GM12878 (cell line): ENCODE data around the gene SMURF1. TPM values are rescaled to one million over a fixed set of nuclear protein-coding genes. Genes with fewer than 3 reads are reported as not detected.
A peak's percentile ranks its signal among the peaks of the same experiment; 100 is the strongest.

ENCODE experiments used
- ATAC-seq: fragments of 200-7000 bp; cut with Tn5 transposase; 3 replicates; pipeline ENCODE4 v1.9.1; 2020; ENCODE audit warnings: mild to moderate bottlenecking, moderate library complexity
- BruUV-seq: library from RNA; stranded (reverse); fragments of 400-500 nt; replicated peaks from 2 replicates; lab custom pipeline; 2021; lab: Mats Ljungman, UMichigan
- CTCF ChIA-PET: fragments of 300-600 bp; sonication (Branson Sonifier 250); formaldehyde crosslinking; extraction: SDS; loops from one replicate; lab custom pipeline; 2021; ENCODE audit warnings: inconsistent platforms; lab: Yijun Ruan, JAX
- POLR2A ChIA-PET: fragments of 350-600 bp; formaldehyde crosslinking; extraction: SDS; loops from one replicate; lab custom pipeline; 2021; ENCODE audit warnings: inconsistent platforms; lab: Charles Lee
- RAD21 ChIA-PET: fragments of 300-600 bp; sonication (Branson Sonifier 250); formaldehyde crosslinking; loops from one replicate; lab custom pipeline; 2023; ENCODE audit warnings: antibody characterized with exemption; ENCODE audit not compliant: unreplicated experiment; lab: Charles Lee
- SMC1A ChIA-PET: fragments of 300-600 bp; sonication (Branson Sonifier 250); formaldehyde crosslinking; loops from one replicate; lab custom pipeline; 2023; ENCODE audit not compliant: unreplicated experiment, uncharacterized antibody; lab: Charles Lee
- DNase-seq: peaks from one replicate; pipeline ENCODE4 v3.0.0-alpha.2; 2011; ENCODE audit warnings: low read depth, low spot score
- FAIRE-seq: peaks from 3 replicates; lab custom pipeline; 2011; peaks lifted over from hg19 to GRCh38; lab: Jason Lieb, UNC
- H2AFZ ChIP-seq: 2 replicates; pipeline ENCODE4 v1.6.0; 2011; ENCODE audit warnings: low read depth, low read length, control low read depth; ENCODE audit not compliant: control insufficient read depth
- H3K27ac ChIP-seq: 2 replicates; pipeline ENCODE4 v1.5.1; 2011; ENCODE audit warnings: control low read depth; ENCODE audit not compliant: control insufficient read depth, insufficient read depth
- H3K27me3 ChIP-seq, 2 experiments: replicated peaks in 1 of 2; 2 replicates each; pipeline versions ENCODE4 v1.6.0 to v1.6.1; 2011; ENCODE audit warnings: low read length in 1 of 2; ENCODE audit not compliant: control insufficient read depth in 2 of 2, insufficient read depth in 2 of 2
- H3K36me3 ChIP-seq, 2 experiments: 2 replicates each; pipeline ENCODE4 v1.5.1; 2011; ENCODE audit warnings: low read length in 1 of 2; ENCODE audit not compliant: control insufficient read depth in 2 of 2, insufficient read depth in 2 of 2
- H3K4me1 ChIP-seq: 2 replicates; pipeline ENCODE4 v1.6.1; 2011; ENCODE audit warnings: mild to moderate bottlenecking, low read length, moderate library complexity, mixed read lengths; ENCODE audit not compliant: control insufficient read depth, insufficient read depth
- H3K4me2 ChIP-seq: 2 replicates; pipeline ENCODE4 v1.6.0; 2011; ENCODE audit warnings: control low read depth; ENCODE audit not compliant: control insufficient read depth, insufficient read depth
- H3K4me3 ChIP-seq: fragments of 200-600 bp; sonication (generic); 2 replicates; pipeline ENCODE4 v1.5.1; 2016
- H3K79me2 ChIP-seq: 2 replicates; pipeline ENCODE4 v1.6.0; 2011; ENCODE audit warnings: low read length; ENCODE audit not compliant: control insufficient read depth, insufficient read depth
- H3K9ac ChIP-seq: 2 replicates; pipeline ENCODE4 v1.8.0; 2011; ENCODE audit warnings: low read length, control low read depth, mixed read lengths; ENCODE audit not compliant: control insufficient read depth, insufficient read depth
- H3K9me3 ChIP-seq: replicated peaks from 3 replicates; pipeline ENCODE4 v1.5.1; 2011; ENCODE audit warnings: mild to moderate bottlenecking, low read length; ENCODE audit not compliant: control insufficient read depth, insufficient read depth
- H4K20me1 ChIP-seq: 2 replicates; pipeline ENCODE4 v1.6.0; 2011; ENCODE audit not compliant: control insufficient read depth, insufficient read depth
- HDGF ChIP-seq: fragments of 450-650 bp; IDR thresholded peaks from 2 replicates; pipeline ENCODE4 v1.6.1; 2016; ENCODE audit warnings: antibody characterized with exemption
- NBN ChIP-seq: fragments of 450-650 bp; IDR thresholded peaks from 2 replicates; pipeline ENCODE4 v1.6.1; 2016
- YBX1 ChIP-seq: fragments of 450-650 bp; IDR thresholded peaks from 2 replicates; pipeline ENCODE4 v1.6.1; 2016; ENCODE audit warnings: antibody characterized with exemption
- YY1 ChIP-seq: IDR thresholded peaks from 2 replicates; pipeline ENCODE4 v1.6.1; 2011; ENCODE audit warnings: low read depth, mild to moderate bottlenecking, low read length
- WGBS: methylation state at CpG from one replicate; pipeline ENCODE4 v1.1.6; 2016; ENCODE audit warnings: low lambda C conversion rate; ENCODE audit not compliant: insufficient replicate concordance, insufficient coverage; ENCODE audit errors: missing lambda C conversion rate; 5-methylcytosine and 5-hydroxymethylcytosine counted together
- in situ Hi-C: fragments of 300-500 bp; cut with MboI; formaldehyde crosslinking; loops from 9 replicates; pipeline ENCODE4 v1.14.3; 2018; ENCODE audit warnings: mixed read lengths
- intact Hi-C: fragments of 100-400 bp; cut with micrococcal nuclease; formaldehyde crosslinking; loops from one replicate; pipeline ENCODE4 v1.14.2; 2022; ENCODE audit not compliant: unreplicated experiment
- polyA plus RNA-seq, 11 experiments: library from polyadenylated mRNA; depleted of rRNA in 4 of 11; unstranded in 6 of 11; stranded (reverse) in 5 of 11; fragments of >200 nt; fragmentation: Nextera tagmentation in 4 of 11; fragmentation: Illumina TruSeq in 1 of 11; extraction: Ambion mirVana in 4 of 11; extraction: Trizol in 1 of 11; gene quantifications; 1 replicate in 1 of 11; 2 replicates in 10 of 11; pipeline versions ENCODE4 v1.2.1 to v1.2.3, GENCODE V29; 2011 to 2016; ENCODE audit warnings: inconsistent platforms in 2 of 11, missing spikeins in 2 of 11, low read depth in 1 of 11
- total RNA-seq, 4 experiments: library from RNA; depleted of rRNA in 3 of 4; stranded (reverse); fragments of >200 nt in 3 of 4; fragmentation: Illumina TruSeq in 1 of 4; extraction: Trizol in 1 of 4; gene quantifications; 2 replicates each; pipeline versions ENCODE4 v1.2.1 to v1.2.3, GENCODE V29; 2013 to 2021
- TF ChIP-seq, protein P1 (sequence below): fragments of 450-650 bp; IDR thresholded peaks from 2 replicates; pipeline ENCODE4 v1.6.1; 2018; ENCODE audit warnings: borderline replicate concordance, mild to moderate bottlenecking; ENCODE audit not compliant: partially characterized antibody

The SMURF1 gene
- total and polyA plus RNA-seq, 10 of the 15 experiments (the other 5 are each of a cell fraction or from before 2014, with no cell fraction given), result 0.76 to 14.0 (median 7.9) TPM

GRCh38 chr7:98996150-98996552 lies 147.8 kb downstream of the SMURF1 start (continued):
- TF ChIP-seq, protein P1, sequence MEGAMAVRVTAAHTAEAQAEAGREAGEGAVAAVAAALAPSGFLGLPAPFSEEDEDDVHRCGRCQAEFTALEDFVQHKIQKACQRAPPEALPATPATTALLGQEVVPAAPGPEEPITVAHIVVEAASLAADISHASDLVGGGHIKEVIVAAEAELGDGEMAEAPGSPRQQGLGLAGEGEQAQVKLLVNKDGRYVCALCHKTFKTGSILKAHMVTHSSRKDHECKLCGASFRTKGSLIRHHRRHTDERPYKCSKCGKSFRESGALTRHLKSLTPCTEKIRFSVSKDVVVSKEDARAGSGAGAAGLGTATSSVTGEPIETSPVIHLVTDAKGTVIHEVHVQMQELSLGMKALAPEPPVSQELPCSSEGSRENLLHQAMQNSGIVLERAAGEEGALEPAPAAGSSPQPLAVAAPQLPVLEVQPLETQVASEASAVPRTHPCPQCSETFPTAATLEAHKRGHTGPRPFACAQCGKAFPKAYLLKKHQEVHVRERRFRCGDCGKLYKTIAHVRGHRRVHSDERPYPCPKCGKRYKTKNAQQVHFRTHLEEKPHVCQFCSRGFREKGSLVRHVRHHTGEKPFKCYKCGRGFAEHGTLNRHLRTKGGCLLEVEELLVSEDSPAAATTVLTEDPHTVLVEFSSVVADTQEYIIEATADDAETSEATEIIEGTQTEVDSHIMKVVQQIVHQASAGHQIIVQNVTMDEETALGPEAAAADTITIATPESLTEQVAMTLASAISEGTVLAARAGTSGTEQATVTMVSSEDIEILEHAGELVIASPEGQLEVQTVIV, result no peak
- TF ChIP-seq, all 136 proteins: peak for 27

GRCh38 chr7:98995523-98996149 lies 148.3 kb downstream of the SMURF1 start:
- TF ChIP-seq YY1 (no peak), YBX1 (0 out of 2 replicates have a peak, but pooled peaks have one; percentile 13), NBN (0 out of 2 replicates have a peak, but pooled peaks have one; percentile 40), HDGF (peak; percentile 97)
- RAD21 ChIA-PET, result interaction anchor here (1.3 kb wide), 1 partner anchor 64 kb away, joined by 4 read pairs; no protein-coding TSS in a partner anchor
- no peak overlapping the region for H3K4me3 ChIP-seq
- no peaks in the 10 kb centered on the region for H3K79me2 ChIP-seq
- FAIRE-seq (no peak), ATAC-seq (no peak), DNase-seq (no peak)
- H3K27me3 ChIP-seq, result no peaks in the 10 kb centered on the region
- in situ Hi-C loops (no loop called here), intact Hi-C loops (no loop called here)
- H4K20me1 ChIP-seq, result no peaks in the 10 kb centered on the region
- H3K4me2 ChIP-seq, result no peak overlapping the region
- SMC1A ChIA-PET, result interaction anchor here (1.4 kb wide), 1 partner anchor 10 kb away, joined by 9 read pairs; no protein-coding TSS in a partner anchor
- CTCF ChIA-PET, result interaction anchor here (1.1 to 1.5 kb wide), 2 partner anchors 10 to 11 kb away, joined by 4 to 7 read pairs; no protein-coding TSS in a partner anchor
- peaks cover 27 to 54% of the 10 kb centered on the region in 2 experiments for H3K36me3 ChIP-seq
- H3K9ac ChIP-seq, result no peak overlapping the region
- H3K4me1 ChIP-seq, result peaks cover 13% of the 10 kb centered on the region
- POLR2A ChIA-PET, result interaction anchor here (0.6 to 1.0 kb wide), 2 partner anchors 11 to 1524 kb away, joined by 3 read pairs; no protein-coding TSS in a partner anchor
- 91% methylated on average over 15 of the region's 16 CpGs for WGBS
- H3K9me3 ChIP-seq, result no peaks in the 10 kb centered on the region
- no peak overlapping the region for H2AFZ ChIP-seq
- peak overlapping the region; percentile 73 for H3K27ac ChIP-seq
- no TSS peak for BruUV-seq
